Measurements from ENCODE around the gene CLIP1. TPM values are rescaled to one million over a fixed set of nuclear protein-coding genes. Genes with fewer than 3 reads are reported as not detected.
A peak's percentile ranks its signal among the peaks of the same experiment; 100 is the strongest.
"Not testable (repeated sequence)": the region's sequence is repeated elsewhere in the genome, so short reads cannot be mapped to it uniquely, and the experiment has no call there.

CLIP1 gene
- total RNA-seq, 1 donor from 2014 or later: 50.8 TPM

GRCh38 chr12:122402264-122402663 lies 20.2 kb downstream of the CLIP1 start:
- Histone ChIP-seq H3K27me3 (no peaks in the 10 kb centered on the region), H3K79me2 (ENCODE audit: low read depth) (peaks cover 39% of the 10 kb centered on the region), H3K27ac (no peak overlapping the region), H3K4me3 (no peak overlapping the region), H3K4me2 (no peak overlapping the region), H4K20me1 (ENCODE audit: low read depth) (no peaks in the 10 kb centered on the region), H2AFZ (replicated peaks) (no peak overlapping the region), H3K4me1 (peaks cover 10% of the 10 kb centered on the region), H3F3A (ENCODE audit: low read depth) (peaks cover 23% of the 10 kb centered on the region), H3K36me3 (no peaks in the 10 kb centered on the region), H3K9me3 (ENCODE audit: low read depth) (no peaks in the 10 kb centered on the region), H3K9ac (no peak overlapping the region)
- Mint-ChIP-seq H3K4me3 (no peak overlapping the region), H3K9me3 (no peaks in the 10 kb centered on the region), H3K4me1 (peaks cover 23% of the 10 kb centered on the region), H3K27me3 (ENCODE audit: insufficient read depth, low read depth) (peaks cover 2% of the 10 kb centered on the region), H3K36me3 (peaks cover 13% of the 10 kb centered on the region), H3K27ac (no peak overlapping the region)
- TF ChIP-seq CTCF (IDR thresholded peaks at IDR 0.05) (no peak), EZH2 (IDR thresholded peaks at IDR 0.05) (no peak), EZH2phosphoT487 (IDR thresholded peaks at IDR 0.05) (no peak)
- DNase-seq (ENCODE audit: low spot score): no peak

- Histone ChIP-seq H3K9me3 (ENCODE audit: low read depth) (no peaks in the 10 kb centered on the region), H3F3A (ENCODE audit: low read depth) (peaks cover 23% of the 10 kb centered on the region), H3K36me3 (no peaks in the 10 kb centered on the region), H3K4me2 (peak overlapping the region; percentile 67), H3K27ac (peak overlapping the region; percentile 54), H3K79me2 (ENCODE audit: low read depth) (peaks cover 35% of the 10 kb centered on the region), H4K20me1 (ENCODE audit: low read depth) (no peaks in the 10 kb centered on the region), H3K4me1 (peaks cover 10% of the 10 kb centered on the region), H2AFZ (replicated peaks) (peak overlapping the region; percentile 65), H3K4me3 (peak overlapping the region; percentile 30), H3K27me3 (no peaks in the 10 kb centered on the region), H3K9ac (no peak overlapping the region)
- peaks cover 22% of the 10 kb centered on the region for H3K4me1 Mint-ChIP-seq
- no peaks in the 10 kb centered on the region for H3K9me3 Mint-ChIP-seq
- no peak for TF ChIP-seq EZH2phosphoT487 (IDR thresholded peaks at IDR 0.05)
- no peak for TF ChIP-seq EZH2 (IDR thresholded peaks at IDR 0.05)
- TF ChIP-seq CTCF (IDR thresholded peaks at IDR 0.05): peak; percentile 80
- DNase-seq (ENCODE audit: low spot score): peak; percentile 81
- peak overlapping the region; percentile 97 for H3K27ac Mint-ChIP-seq
- H3K4me3 Mint-ChIP-seq: peak overlapping the region; percentile 71
- H3K27me3 Mint-ChIP-seq (ENCODE audit: insufficient read depth, low read depth): peaks cover 3% of the 10 kb centered on the region
- H3K36me3 Mint-ChIP-seq: peaks cover 13% of the 10 kb centered on the region
Measured at GRCh38 chr12:122399592-122400373, 22.7 kb downstream of the CLIP1 start.

GRCh38 chr12:122399254-122399591 lies 23.2 kb downstream of the CLIP1 start:
- no peak overlapping the region for H2AFZ ChIP-seq (replicated peaks)

GRCh38 chr12:122397981-122398380 lies 24.5 kb downstream of the CLIP1 start:
- H3K4me1 Mint-ChIP-seq: peaks cover 22% of the 10 kb centered on the region
- H3K9ac ChIP-seq; DNase-seq (ENCODE audit: low spot score); H3K27me3 ChIP-seq; H3K9me3 ChIP-seq (ENCODE audit: low read depth); H3K4me2 ChIP-seq; H3K27me3 Mint-ChIP-seq (ENCODE audit: insufficient read depth, low read depth); H3K27ac Mint-ChIP-seq; H4K20me1 ChIP-seq (ENCODE audit: low read depth); H3K27ac ChIP-seq; H3K36me3 Mint-ChIP-seq; H3K9me3 Mint-ChIP-seq; H2AFZ ChIP-seq (replicated peaks); H3K4me3 ChIP-seq; H3K4me3 Mint-ChIP-seq; H3K36me3 ChIP-seq: not testable (repeated sequence)
- Histone ChIP-seq H3F3A (ENCODE audit: low read depth) (peaks cover 23% of the 10 kb centered on the region), H3K79me2 (ENCODE audit: low read depth) (peaks cover 35% of the 10 kb centered on the region), H3K4me1 (peaks cover 10% of the 10 kb centered on the region)

More at GRCh38 chr12:122399254-122399591, 23.2 kb downstream of the CLIP1 start:
- H4K20me1 ChIP-seq (ENCODE audit: low read depth): no peaks in the 10 kb centered on the region
- Mint-ChIP-seq H3K4me3 (peak overlapping the region; percentile 16), H3K4me1 (peaks cover 24% of the 10 kb centered on the region), H3K27ac (peak overlapping the region; percentile 97), H3K36me3 (peaks cover 12% of the 10 kb centered on the region), H3K27me3 (ENCODE audit: insufficient read depth, low read depth) (peaks cover 3% of the 10 kb centered on the region), H3K9me3 (no peaks in the 10 kb centered on the region)
- H3K27ac ChIP-seq: no peak overlapping the region
- H3K9ac ChIP-seq: no peak overlapping the region
- no peaks in the 10 kb centered on the region for H3K27me3 ChIP-seq
- no peak overlapping the region for H3K4me2 ChIP-seq
- H3K4me1 ChIP-seq: peaks cover 10% of the 10 kb centered on the region
- no peak for DNase-seq (ENCODE audit: low spot score)
- peaks cover 23% of the 10 kb centered on the region for H3F3A ChIP-seq (ENCODE audit: low read depth)
- peaks cover 35% of the 10 kb centered on the region for H3K79me2 ChIP-seq (ENCODE audit: low read depth)
- no peaks in the 10 kb centered on the region for H3K9me3 ChIP-seq (ENCODE audit: low read depth)
- no peaks in the 10 kb centered on the region for H3K36me3 ChIP-seq
- no peak overlapping the region for H3K4me3 ChIP-seq
- TF ChIP-seq EZH2 (IDR thresholded peaks at IDR 0.05) (no peak), EZH2phosphoT487 (IDR thresholded peaks at IDR 0.05) (no peak), CTCF (IDR thresholded peaks at IDR 0.05) (no peak)

All from neural progenitor cell (in vitro differentiated cells).